NCI-H2227 (cell line): Measurements from ENCODE around the gene CDC42EP1.
"Not testable (repeated sequence)": the region's sequence is repeated elsewhere in the genome, so short reads cannot be mapped to it uniquely, and the experiment has no call there.

Source experiments
- DNase-seq: peaks from one replicate; lab custom pipeline; 2025; ENCODE audit not compliant: unreplicated experiment; lab: John Stamatoyannopoulos, UW

Gene CDC42EP1

DNA sequence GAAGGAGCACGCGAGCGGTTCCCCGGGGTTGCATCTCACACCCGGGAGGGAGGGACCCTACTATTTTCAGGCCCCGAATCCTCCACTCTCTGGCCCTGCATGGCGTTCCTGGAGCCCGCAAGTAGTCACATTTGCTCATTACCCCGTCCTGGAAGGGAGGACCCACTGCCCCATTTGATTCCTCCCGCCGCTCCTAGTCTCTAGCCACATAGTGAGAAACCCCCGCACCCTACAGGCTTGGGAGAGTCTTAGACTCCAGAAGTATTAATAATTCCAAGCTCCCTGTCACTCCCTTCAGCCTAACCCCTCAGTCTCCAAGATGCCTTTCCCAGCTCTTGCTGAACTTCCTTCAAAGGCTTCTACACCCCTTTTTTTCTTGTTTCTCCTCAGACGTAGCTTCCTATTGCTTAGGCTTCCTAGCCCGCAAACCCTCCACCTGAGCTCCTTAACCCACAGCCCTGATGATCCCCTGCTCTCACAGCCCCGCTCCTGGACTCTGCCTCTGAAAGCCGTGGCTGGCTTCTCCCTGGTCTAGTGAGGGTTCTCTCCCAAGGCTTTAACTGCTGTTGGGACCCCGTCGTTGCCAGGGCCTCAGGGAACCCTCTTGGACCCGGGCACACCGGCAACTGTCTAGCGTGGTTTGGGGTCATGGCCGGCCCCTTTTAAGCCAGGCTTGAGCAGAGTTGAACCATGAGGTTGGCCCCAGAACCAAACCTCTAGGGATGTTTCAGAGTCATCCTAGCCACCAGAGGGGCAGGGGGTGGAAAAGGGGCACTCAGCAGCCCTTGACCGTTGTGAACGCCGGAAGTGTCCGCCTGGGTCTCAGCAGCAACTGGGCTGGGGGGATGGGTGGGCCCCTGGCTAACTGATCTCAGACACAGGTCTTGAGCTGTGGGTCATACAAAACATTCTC is 49.2 kb downstream of the CDC42EP1 start:
- no peak for DNase-seq

DNA sequence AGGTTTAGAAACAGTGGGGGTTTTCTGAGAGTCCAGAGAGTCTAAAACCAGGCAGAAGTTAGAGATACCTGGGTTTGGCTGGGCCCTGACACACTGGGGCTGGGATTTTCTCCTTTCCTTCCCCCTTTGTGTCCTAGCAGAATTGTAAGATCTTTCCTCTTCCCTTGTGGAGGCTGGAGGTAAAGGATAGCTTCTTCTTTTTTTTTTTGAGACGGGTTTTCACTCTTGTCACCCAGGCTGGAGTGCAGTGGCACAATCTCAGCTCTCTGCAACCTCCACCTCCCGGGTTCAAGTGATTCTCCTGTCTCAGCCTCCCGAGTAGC is 49.8 kb downstream of the CDC42EP1 start:
- DNase-seq: not testable (repeated sequence)

DNA sequence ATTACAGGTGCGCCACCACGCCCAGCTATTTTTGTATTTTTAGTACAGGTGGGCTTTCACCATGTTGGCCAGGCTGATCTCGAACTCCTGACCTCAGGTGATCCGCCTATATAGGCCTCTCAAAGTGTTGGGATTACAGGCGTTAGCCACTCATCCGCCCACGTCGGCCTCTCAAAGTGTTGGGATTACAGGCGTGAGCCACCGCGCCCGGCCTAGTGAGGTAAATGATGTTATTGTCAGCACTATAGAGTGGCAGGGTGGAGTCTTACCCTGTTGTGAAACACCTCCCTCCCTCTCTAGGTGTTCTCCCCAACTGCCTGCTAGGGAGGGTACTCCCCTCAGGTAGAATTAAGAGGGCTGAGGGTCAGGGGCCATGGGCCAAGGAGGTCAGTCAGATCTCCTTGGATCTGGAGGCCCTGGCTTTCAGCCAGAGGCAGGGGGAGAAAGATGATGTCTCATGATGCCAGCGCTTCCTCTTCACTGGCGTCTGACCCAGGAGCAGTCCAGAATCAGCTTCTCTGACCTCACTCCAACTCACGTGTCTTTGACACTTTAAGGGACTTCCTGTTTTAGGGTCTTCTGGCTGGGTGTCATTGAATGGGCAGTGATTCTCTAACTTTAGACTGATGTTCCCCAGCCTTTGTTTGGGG is 50.3 kb downstream of the CDC42EP1 start:
- DNase-seq: no peak

DNA sequence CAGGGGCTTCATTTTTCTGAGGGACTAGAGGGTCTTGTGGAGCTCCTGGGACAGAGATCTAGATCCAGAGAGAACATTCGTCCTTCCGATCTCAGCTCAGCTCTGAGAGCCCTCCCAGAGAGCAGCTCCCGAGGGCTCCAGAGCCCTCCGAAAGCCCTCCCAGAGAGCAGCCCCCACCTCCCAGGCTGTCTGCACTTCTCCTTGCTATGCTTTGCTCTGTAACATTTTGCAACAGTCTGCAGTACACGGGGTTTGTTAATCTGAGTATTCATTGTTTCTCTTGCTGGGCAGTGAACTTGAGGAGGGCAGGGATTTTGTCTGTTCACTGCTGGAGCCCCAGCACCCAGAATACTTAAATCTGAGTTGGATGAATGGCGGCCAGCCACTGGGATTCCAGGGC is 50.9 kb downstream of the CDC42EP1 start:
- no peak for DNase-seq

DNA sequence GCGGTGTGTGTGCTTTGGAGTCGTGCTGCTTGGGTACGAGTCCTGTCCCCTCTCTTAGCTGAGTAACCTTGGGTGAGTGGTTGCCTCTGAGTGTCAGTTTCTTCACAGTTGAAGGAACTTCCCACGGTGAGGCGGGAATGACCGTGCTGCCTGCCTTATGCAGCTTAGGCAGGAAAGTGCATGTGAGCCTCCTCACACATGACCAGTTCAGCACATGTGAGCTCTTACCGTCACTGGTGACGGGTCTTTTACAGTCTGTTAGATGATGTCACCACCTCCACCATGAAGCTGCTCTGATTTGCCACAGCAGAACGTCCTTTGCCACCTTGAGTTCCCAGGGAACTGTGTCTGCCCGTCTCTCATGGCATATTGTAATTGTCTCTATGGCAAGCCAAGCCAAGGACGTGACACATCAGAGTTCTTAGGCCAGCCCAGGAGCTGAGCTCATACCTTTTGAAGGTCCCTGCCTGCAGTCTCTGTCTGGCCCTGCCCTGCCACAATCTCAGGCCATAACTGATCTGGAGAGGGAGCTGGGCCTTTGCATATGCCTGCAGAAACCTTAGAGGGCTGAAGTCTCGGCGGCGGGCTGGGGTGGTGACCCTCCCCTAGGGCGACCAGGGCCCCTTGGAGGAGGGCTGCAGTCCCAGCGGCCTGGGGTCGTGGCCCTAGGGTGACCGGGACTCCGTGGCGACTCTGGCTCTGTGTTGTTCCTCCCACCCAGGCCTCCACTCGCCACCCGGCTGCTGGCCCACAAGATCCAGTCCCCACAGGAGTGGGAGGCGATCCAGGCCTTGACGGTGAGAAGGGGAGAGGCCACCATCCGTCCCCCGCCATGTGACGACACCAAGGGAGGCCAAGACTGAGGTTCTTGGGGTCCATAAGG is 56.2 kb downstream of the CDC42EP1 start:
- DNase-seq: no peak

DNA sequence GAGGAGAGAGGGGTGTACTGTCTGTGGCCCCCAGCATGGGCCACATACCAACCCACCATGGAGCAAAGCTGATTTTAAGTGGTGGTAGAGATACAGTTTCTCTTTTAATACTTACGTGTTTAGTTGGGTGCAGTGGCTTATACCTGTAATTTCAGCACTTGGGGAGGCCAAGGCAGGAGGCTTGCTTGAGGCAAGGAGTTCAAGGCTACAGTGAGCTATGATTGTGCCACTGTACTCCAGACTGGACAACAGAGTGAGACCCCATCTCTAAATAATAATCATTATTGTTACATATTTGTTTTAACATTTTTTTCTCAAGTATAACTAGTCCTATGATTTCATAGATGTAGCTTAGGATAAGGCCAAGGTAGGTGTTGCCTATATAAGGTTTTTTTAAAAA is 57.2 kb downstream of the CDC42EP1 start:
- no peak for DNase-seq

DNA sequence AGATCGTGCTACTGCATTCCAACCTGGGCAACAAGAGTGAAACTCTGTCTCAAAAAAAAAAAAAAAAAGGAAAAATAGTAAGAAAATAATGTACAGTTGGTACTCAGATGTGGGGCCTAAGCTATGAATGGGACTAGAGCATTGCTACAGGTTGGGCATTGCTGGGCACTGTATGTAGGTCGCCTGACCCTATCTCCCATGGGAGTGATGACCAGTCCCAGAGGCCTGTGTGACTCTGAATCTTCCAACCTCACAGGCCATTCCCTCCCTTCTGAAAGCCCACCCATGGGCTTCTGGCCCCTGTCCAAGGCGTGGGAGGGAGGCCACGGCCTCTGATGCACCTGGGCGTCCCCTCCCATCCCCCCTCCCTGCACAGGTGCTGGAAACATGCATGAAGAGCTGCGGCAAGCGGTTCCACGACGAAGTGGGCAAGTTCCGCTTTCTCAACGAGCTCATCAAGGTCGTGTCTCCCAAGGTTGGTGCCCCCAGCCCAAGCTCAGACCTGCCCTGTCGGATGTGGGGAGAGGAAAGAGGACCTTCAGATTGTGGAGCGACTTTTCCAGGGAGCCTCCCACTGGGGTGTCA is 57.9 kb downstream of the CDC42EP1 start:
- no peak for DNase-seq

DNA sequence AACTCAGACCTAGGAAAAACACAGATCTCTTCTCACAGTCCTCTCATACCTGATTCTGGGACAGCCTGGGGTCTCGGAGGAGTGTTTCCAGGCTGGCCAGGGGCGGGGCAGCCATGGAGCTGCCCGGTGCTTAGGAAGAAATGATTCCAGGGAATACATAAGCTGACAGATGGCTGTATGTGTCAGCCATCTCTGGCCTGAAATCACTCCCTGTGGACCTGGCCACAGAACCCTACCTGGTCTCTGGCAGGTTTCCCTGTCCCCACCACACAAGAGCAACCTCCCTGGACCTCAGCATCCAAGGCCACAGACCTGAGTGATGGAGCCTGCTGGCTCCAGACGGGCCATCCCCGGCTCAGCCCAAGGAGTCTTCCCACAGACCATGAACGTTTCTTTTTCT is 58.4 kb downstream of the CDC42EP1 start:
- DNase-seq: no peak
